HEK293 (cell line): ENCODE results near the gene ACTR1B.
A peak's percentile ranks its signal among the peaks of the same experiment; 100 is the strongest.

Experiments used
- CTCF ChIA-PET: fragments of 350-600 bp; formaldehyde crosslinking; extraction: SDS; loops from one replicate; lab custom pipeline; 2021; ENCODE audit warnings: antibody characterized with exemption; lab: Yijun Ruan, JAX
- POLR2A ChIA-PET: fragments of 300-600 bp; formaldehyde crosslinking; extraction: SDS; loops from one replicate; lab custom pipeline; 2020; ENCODE audit warnings: antibody characterized with exemption, inconsistent platforms; lab: Yijun Ruan, JAX
- H3K27ac ChIP-seq: fragments of 200-500 bp; sonication (Bioruptor generic); 2 replicates; pipeline ENCODE4 v1.5.1; 2014; ENCODE audit warnings: low read depth, low read length, control low read depth, inconsistent platforms; ENCODE audit errors: extremely low read depth
- H3K36me3 ChIP-seq, 2 experiments: fragments of 200-500 bp in 1 of 2; sonication (Bioruptor generic) in 1 of 2; 1 replicate in 1 of 2; 2 replicates in 1 of 2; pipeline ENCODE4 v1.5.1; 2014 to 2017; ENCODE audit warnings: inconsistent platforms in 2 of 2, low read length in 2 of 2; ENCODE audit not compliant: control insufficient read depth in 2 of 2, insufficient read depth in 1 of 2
- H3K4me1 ChIP-seq: fragments of 200-500 bp; sonication (Bioruptor generic); 2 replicates; pipeline ENCODE4 v1.5.1; 2014; ENCODE audit warnings: mild to moderate bottlenecking, low read length, inconsistent platforms; ENCODE audit not compliant: control insufficient read depth, insufficient read depth
- H3K4me3 ChIP-seq: 2 replicates; pipeline ENCODE4 v1.5.1; 2011; ENCODE audit warnings: low read depth, mild to moderate bottlenecking, control low read depth, low read length, moderate library complexity
- H3K9me3 ChIP-seq: fragments of 200-500 bp; sonication (Bioruptor generic); 2 replicates; pipeline ENCODE4 v1.5.1; 2014; ENCODE audit warnings: low read depth, low read length, inconsistent platforms; ENCODE audit not compliant: control insufficient read depth, insufficient read depth
- GLIS2 ChIP-seq: fragments of 450-650 bp; formaldehyde crosslinking; IDR thresholded peaks from 2 replicates; pipeline ENCODE4 v1.5.1; 2016; ENCODE audit warnings: missing biosample characterization, missing genetic modification characterization
- KLF17 ChIP-seq: fragments of 450-650 bp; formaldehyde crosslinking; IDR thresholded peaks from 2 replicates; pipeline ENCODE4 v1.5.1; 2016; ENCODE audit warnings: missing biosample characterization, missing genetic modification characterization
- KLF7 ChIP-seq: fragments of 450-650 bp; formaldehyde crosslinking; IDR thresholded peaks from 2 replicates; pipeline ENCODE4 v1.5.1; 2016; ENCODE audit warnings: missing biosample characterization, missing genetic modification characterization, borderline replicate concordance
- PRDM1 ChIP-seq: fragments of 450-650 bp; formaldehyde crosslinking; IDR thresholded peaks from 2 replicates; pipeline ENCODE4; 2016; ENCODE audit warnings: missing biosample characterization, missing genetic modification characterization
- SP7 ChIP-seq: fragments of 450-650 bp; formaldehyde crosslinking; IDR thresholded peaks from 2 replicates; pipeline ENCODE4 v1.5.1; 2016; ENCODE audit warnings: missing biosample characterization, missing genetic modification characterization
- ZBTB17 ChIP-seq: fragments of 450-650 bp; formaldehyde crosslinking; IDR thresholded peaks from 2 replicates; pipeline ENCODE4 v1.5.1; 2016; ENCODE audit warnings: missing biosample characterization, missing genetic modification characterization
- ZBTB49 ChIP-seq: fragments of 450-650 bp; formaldehyde crosslinking; IDR thresholded peaks from 2 replicates; pipeline ENCODE4 v1.5.1; 2016; ENCODE audit warnings: missing biosample characterization, missing genetic modification characterization, low read depth
- ZNF155 ChIP-seq: fragments of 450-650 bp; formaldehyde crosslinking; IDR thresholded peaks from 2 replicates; pipeline ENCODE4 v1.5.1; 2016; ENCODE audit warnings: missing biosample characterization, missing genetic modification characterization
- ZNF16 ChIP-seq: fragments of 450-650 bp; formaldehyde crosslinking; IDR thresholded peaks from 2 replicates; pipeline ENCODE4 v1.5.1; 2016; ENCODE audit warnings: low read depth, missing biosample characterization, missing genetic modification characterization
- ZNF2 ChIP-seq: fragments of 450-650 bp; formaldehyde crosslinking; IDR thresholded peaks from 2 replicates; pipeline ENCODE4 v1.5.1; 2016; ENCODE audit warnings: missing biosample characterization, missing genetic modification characterization
- ZNF266 ChIP-seq: fragments of 450-650 bp; formaldehyde crosslinking; IDR thresholded peaks from 2 replicates; pipeline ENCODE4 v1.5.1; 2016; ENCODE audit warnings: missing biosample characterization, missing genetic modification characterization, low read depth
- ZNF311 ChIP-seq: fragments of 450-650 bp; formaldehyde crosslinking; IDR thresholded peaks from 2 replicates; pipeline ENCODE4 v1.5.1; 2017; ENCODE audit warnings: missing biosample characterization, missing genetic modification characterization, borderline replicate concordance
- ZNF350 ChIP-seq: fragments of 450-650 bp; formaldehyde crosslinking; IDR thresholded peaks from 2 replicates; pipeline ENCODE4 v1.5.0; 2017; ENCODE audit warnings: missing biosample characterization, mild to moderate bottlenecking, missing genetic modification characterization
- ZNF394 ChIP-seq: fragments of 450-650 bp; formaldehyde crosslinking; IDR thresholded peaks from 2 replicates; pipeline ENCODE4 v1.5.1; 2016; ENCODE audit warnings: missing biosample characterization, missing genetic modification characterization, mild to moderate bottlenecking, moderate library complexity, borderline replicate concordance
- ZNF488 ChIP-seq: fragments of 450-650 bp; formaldehyde crosslinking; IDR thresholded peaks from 2 replicates; pipeline ENCODE4 v1.5.1; 2016; ENCODE audit warnings: missing biosample characterization, missing genetic modification characterization
- ZNF510 ChIP-seq: fragments of 450-650 bp; formaldehyde crosslinking; IDR thresholded peaks from 2 replicates; pipeline ENCODE4 v1.5.1; 2018; ENCODE audit warnings: mild to moderate bottlenecking, missing genetic modification characterization, missing biosample characterization; ENCODE audit not compliant: insufficient replicate concordance
- ZNF514 ChIP-seq: fragments of 450-650 bp; formaldehyde crosslinking; IDR thresholded peaks from 2 replicates; pipeline ENCODE4 v1.5.1; 2016; ENCODE audit warnings: missing biosample characterization, missing genetic modification characterization
- ZNF530 ChIP-seq: fragments of 450-650 bp; formaldehyde crosslinking; IDR thresholded peaks from 2 replicates; pipeline ENCODE4 v1.5.1; 2016; ENCODE audit warnings: low read depth, missing biosample characterization, missing genetic modification characterization
- ZNF555 ChIP-seq: fragments of 450-650 bp; formaldehyde crosslinking; conservative IDR thresholded peaks from 2 replicates; pipeline ENCODE4 v1.5.1; 2017; ENCODE audit warnings: missing biosample characterization, mild to moderate bottlenecking, missing genetic modification characterization, inconsistent platforms
- ZNF580 ChIP-seq: fragments of 450-650 bp; formaldehyde crosslinking; IDR thresholded peaks from 2 replicates; pipeline ENCODE4 v1.5.1; 2016; ENCODE audit warnings: missing biosample characterization, missing genetic modification characterization
- ZNF747 ChIP-seq: fragments of 450-650 bp; formaldehyde crosslinking; IDR thresholded peaks from 2 replicates; pipeline ENCODE4 v1.5.1; 2016; ENCODE audit warnings: missing biosample characterization, missing genetic modification characterization
- ZNF830 ChIP-seq: fragments of 450-650 bp; IDR thresholded peaks from 2 replicates; pipeline ENCODE4 v1.5.0; 2018; ENCODE audit warnings: missing biosample characterization, missing genetic modification characterization, low read depth, mild to moderate bottlenecking, moderate library complexity
- TF ChIP-seq, protein P1 (sequence below): fragments of 450-650 bp; formaldehyde crosslinking; IDR thresholded peaks from 2 replicates; pipeline ENCODE4 v1.5.1; 2016; ENCODE audit warnings: missing biosample characterization, missing genetic modification characterization
- TF ChIP-seq, protein P2 (sequence below): fragments of 450-650 bp; formaldehyde crosslinking; IDR thresholded peaks from 2 replicates; pipeline ENCODE4 v1.5.1; 2016; ENCODE audit warnings: missing biosample characterization, missing genetic modification characterization
- TF ChIP-seq, protein P3 (sequence below): fragments of 450-650 bp; formaldehyde crosslinking; IDR thresholded peaks from 2 replicates; pipeline ENCODE4 v1.5.1; 2017; ENCODE audit warnings: missing biosample characterization, missing genetic modification characterization

Gene ACTR1B

DNA sequence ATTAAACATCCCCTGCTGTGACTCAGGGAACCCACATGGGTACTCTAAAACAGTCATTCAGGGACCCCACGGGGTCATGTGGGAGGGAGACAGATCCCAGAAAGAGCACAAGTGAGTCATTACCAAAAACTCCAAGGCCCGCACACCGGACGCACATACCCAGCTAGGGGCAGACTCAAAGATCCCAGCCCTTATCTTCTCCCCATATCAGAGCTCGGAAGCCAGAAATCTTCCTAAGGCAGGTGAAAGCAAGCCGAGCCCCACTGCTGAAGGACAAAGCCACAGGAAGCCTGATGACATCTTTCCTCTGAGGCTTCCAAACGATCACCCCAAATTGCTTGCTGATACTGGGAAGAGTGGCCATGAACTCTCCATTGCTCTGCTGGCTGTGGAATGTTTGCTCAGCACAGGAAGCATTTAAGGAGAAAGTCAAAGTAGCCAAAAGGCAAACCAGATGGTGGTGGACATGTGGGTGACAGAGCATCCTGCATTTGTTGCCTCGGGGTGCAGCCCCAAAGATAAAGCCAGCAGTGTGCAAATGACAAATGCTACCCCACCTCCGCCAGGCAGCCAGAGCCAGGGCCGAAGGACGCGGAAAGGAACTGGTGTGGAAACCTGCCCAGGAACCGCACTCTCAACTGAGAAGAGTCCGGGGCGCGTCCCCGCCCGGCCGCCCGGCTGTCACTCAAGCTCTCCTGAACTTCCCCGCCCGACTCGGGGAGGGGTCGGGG is 784 bp downstream of the ACTR1B start:
- Histone ChIP-seq H3K27ac (peak overlapping the region; percentile 95), H3K9me3 (no peaks in the 10 kb centered on the region), H3K4me3 (peak overlapping the region; percentile 65), H3K4me1 (0 out of 2 replicates have a peak, but pooled peaks cover 2% of the 10 kb centered on the region), H3K36me3 (peaks cover 0 to 31% of the 10 kb centered on the region in 2 experiments; a peak in 2 of 3 replicates)
- POLR2A ChIA-PET: interaction anchor here (0.9 to 7.6 kb wide), 4 partner anchors 9 to 74 kb away, joined by 3 to 183 read pairs (median 4); partner anchors contain the start of gene COX5B
- CTCF ChIA-PET: interaction anchor here (0.8 to 3.8 kb wide), 5 partner anchors 11 to 550 kb away, joined by 3 to 35 read pairs (median 5); partner anchors contain the start of gene ANKRD36
- TF ChIP-seq, protein P1, sequence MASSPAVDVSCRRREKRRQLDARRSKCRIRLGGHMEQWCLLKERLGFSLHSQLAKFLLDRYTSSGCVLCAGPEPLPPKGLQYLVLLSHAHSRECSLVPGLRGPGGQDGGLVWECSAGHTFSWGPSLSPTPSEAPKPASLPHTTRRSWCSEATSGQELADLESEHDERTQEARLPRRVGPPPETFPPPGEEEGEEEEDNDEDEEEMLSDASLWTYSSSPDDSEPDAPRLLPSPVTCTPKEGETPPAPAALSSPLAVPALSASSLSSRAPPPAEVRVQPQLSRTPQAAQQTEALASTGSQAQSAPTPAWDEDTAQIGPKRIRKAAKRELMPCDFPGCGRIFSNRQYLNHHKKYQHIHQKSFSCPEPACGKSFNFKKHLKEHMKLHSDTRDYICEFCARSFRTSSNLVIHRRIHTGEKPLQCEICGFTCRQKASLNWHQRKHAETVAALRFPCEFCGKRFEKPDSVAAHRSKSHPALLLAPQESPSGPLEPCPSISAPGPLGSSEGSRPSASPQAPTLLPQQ (tag by site-specific recombination): 0 out of 2 replicates have a peak, but pooled peaks have one; percentile 0
- TF ChIP-seq ZNF830 (tag by site-specific recombination) (no peak), ZNF394 (tag by site-specific recombination) (no peak), ZNF2 (tag by site-specific recombination) (no peak), SP7 (tag by site-specific recombination) (peak; percentile 69), ZNF530 (tag by site-specific recombination) (no peak), ZNF155 (tag by site-specific recombination) (no peak), ZBTB49 (tag by site-specific recombination) (no peak), ZBTB17 (tag by site-specific recombination) (peak; percentile 48; the same call in 1 of the 2 replicates), ZNF350 (tag by site-specific recombination) (no peak), ZNF510 (tag by site-specific recombination) (no peak), ZNF488 (tag by site-specific recombination) (no peak), PRDM1 (tag by site-specific recombination) (0 out of 2 replicates have a peak, but pooled peaks have one; percentile 24), KLF7 (tag by site-specific recombination) (no peak), ZNF747 (no peak), KLF17 (tag by site-specific recombination) (no peak), ZNF266 (tag by site-specific recombination) (no peak), GLIS2 (tag by site-specific recombination) (peak; percentile 43; the same call in 1 of the 2 replicates), ZNF555 (tag by site-specific recombination) (no peak), ZNF311 (tag by site-specific recombination) (no peak), ZNF514 (tag by site-specific recombination) (no peak), ZNF580 (tag by site-specific recombination) (no peak), ZNF16 (tag by site-specific recombination) (no peak)
- TF ChIP-seq, protein P2, sequence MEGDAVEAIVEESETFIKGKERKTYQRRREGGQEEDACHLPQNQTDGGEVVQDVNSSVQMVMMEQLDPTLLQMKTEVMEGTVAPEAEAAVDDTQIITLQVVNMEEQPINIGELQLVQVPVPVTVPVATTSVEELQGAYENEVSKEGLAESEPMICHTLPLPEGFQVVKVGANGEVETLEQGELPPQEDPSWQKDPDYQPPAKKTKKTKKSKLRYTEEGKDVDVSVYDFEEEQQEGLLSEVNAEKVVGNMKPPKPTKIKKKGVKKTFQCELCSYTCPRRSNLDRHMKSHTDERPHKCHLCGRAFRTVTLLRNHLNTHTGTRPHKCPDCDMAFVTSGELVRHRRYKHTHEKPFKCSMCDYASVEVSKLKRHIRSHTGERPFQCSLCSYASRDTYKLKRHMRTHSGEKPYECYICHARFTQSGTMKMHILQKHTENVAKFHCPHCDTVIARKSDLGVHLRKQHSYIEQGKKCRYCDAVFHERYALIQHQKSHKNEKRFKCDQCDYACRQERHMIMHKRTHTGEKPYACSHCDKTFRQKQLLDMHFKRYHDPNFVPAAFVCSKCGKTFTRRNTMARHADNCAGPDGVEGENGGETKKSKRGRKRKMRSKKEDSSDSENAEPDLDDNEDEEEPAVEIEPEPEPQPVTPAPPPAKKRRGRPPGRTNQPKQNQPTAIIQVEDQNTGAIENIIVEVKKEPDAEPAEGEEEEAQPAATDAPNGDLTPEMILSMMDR: no peak
- TF ChIP-seq, protein P3, sequence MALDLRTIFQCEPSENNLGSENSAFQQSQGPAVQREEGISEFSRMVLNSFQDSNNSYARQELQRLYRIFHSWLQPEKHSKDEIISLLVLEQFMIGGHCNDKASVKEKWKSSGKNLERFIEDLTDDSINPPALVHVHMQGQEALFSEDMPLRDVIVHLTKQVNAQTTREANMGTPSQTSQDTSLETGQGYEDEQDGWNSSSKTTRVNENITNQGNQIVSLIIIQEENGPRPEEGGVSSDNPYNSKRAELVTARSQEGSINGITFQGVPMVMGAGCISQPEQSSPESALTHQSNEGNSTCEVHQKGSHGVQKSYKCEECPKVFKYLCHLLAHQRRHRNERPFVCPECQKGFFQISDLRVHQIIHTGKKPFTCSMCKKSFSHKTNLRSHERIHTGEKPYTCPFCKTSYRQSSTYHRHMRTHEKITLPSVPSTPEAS (tag by site-specific recombination): no peak
